Activated gamma-delta T cell treated with anti-CD3 and anti-CD28 coated beads, Interleukin-2, amount 50 U/mL, for 16 hours (primary cell): ENCODE results near the gene NBPF1.
"Not testable (repeated sequence)": the region's sequence is repeated elsewhere in the genome, so short reads cannot be mapped to it uniquely, and the experiment has no call there.

ENCODE experiments used
- DNase-seq: peaks from one replicate; pipeline ENCODE4 v3.0.0-alpha.2; 2020; ENCODE audit warnings: low read depth

The NBPF1 gene

GRCh38 chr1:16512624-16513411 lies 100.5 kb downstream of the NBPF1 start:
- not testable (repeated sequence) for DNase-seq
